Endothelial cell of umbilical vein (primary cell): ENCODE measurements around the gene GPA33. TPM values are rescaled to one million over a fixed set of nuclear protein-coding genes. Genes with fewer than 3 reads are reported as not detected.

Experiments
- BruUV-seq: library from RNA; stranded (reverse); fragments of 400-500 nt; replicated peaks from 2 replicates; lab custom pipeline; 2021; lab: Mats Ljungman, UMichigan
- CTCF ChIA-PET: fragments of 300-600, 350-600 bp; sonication (Branson Sonifier 250); formaldehyde crosslinking; loops from one replicate; lab custom pipeline; 2021; ENCODE audit warnings: antibody characterized with exemption, inconsistent platforms; lab: Charles Lee
- POLR2A ChIA-PET: fragments of 300-600, 350-600 bp; sonication (Branson Sonifier 250); formaldehyde crosslinking; loops from one replicate; lab custom pipeline; 2021; ENCODE audit warnings: antibody characterized with exemption, inconsistent platforms; lab: Charles Lee
- DNase-seq: peaks from one replicate; pipeline ENCODE4 v3.0.0-alpha.2; 2011; ENCODE audit warnings: low read depth, low spot score
- FAIRE-seq: peaks from 2 replicates; lab custom pipeline; 2011; peaks lifted over from hg19 to GRCh38; lab: Jason Lieb, UNC
- H2AFZ ChIP-seq: 2 replicates; pipeline ENCODE4 v1.6.0; 2012; ENCODE audit warnings: low read depth, low read length, control low read depth, inconsistent platforms
- H3K27ac ChIP-seq: 2 replicates; pipeline ENCODE4 v1.5.1; 2011; ENCODE audit warnings: low read depth, mild to moderate bottlenecking, control low read depth, low read length, moderate library complexity; ENCODE audit not compliant: insufficient read depth
- H3K27me3 ChIP-seq, 2 experiments: 2 replicates each; pipeline versions ENCODE4 v1.6.0 to v1.6.1; 2011; ENCODE audit warnings: low read length in 2 of 2, mixed read lengths in 1 of 2; ENCODE audit not compliant: control insufficient read depth in 2 of 2, insufficient read depth in 2 of 2
- H3K36me3 ChIP-seq, 2 experiments: 2 replicates in 1 of 2; 3 replicates in 1 of 2; pipeline ENCODE4 v1.5.1; 2011; ENCODE audit warnings: low read length in 2 of 2, mild to moderate bottlenecking in 1 of 2, moderate library complexity in 1 of 2; ENCODE audit not compliant: control insufficient read depth in 2 of 2, insufficient read depth in 2 of 2; ENCODE audit errors: extremely low read depth in 1 of 2
- H3K4me1 ChIP-seq: 3 replicates; pipeline ENCODE4 v1.5.1; 2011; ENCODE audit warnings: mild to moderate bottlenecking, low read length; ENCODE audit not compliant: control insufficient read depth, insufficient read depth; ENCODE audit errors: extremely low read depth
- H3K4me2 ChIP-seq: 2 replicates; pipeline ENCODE4 v1.6.1; 2011; ENCODE audit warnings: low read length, control low read depth, mixed read lengths; ENCODE audit not compliant: insufficient read depth
- H3K4me3 ChIP-seq, 3 experiments: fragments of 200-600 bp in 1 of 3; sonication (generic), shearing (Covaris generic) in 1 of 3; replicated peaks in 1 of 3; 2 replicates each; pipeline ENCODE4 v1.5.1; 2011 to 2016; ENCODE audit warnings: control low read depth in 3 of 3, low read length in 3 of 3, mild to moderate bottlenecking in 2 of 3, inconsistent platforms in 1 of 3, low read depth in 1 of 3, moderate library complexity in 1 of 3; ENCODE audit not compliant: insufficient read depth in 1 of 3
- H3K79me2 ChIP-seq: 2 replicates; pipeline ENCODE4 v1.6.0; 2012; ENCODE audit warnings: low read length, inconsistent platforms; ENCODE audit not compliant: control insufficient read depth, insufficient read depth
- H3K9ac ChIP-seq: replicated peaks from 2 replicates; pipeline ENCODE3; 2011; ENCODE audit warnings: low read length, control low read depth; ENCODE audit not compliant: insufficient read depth; ENCODE audit errors: extremely low read depth
- H3K9me1 ChIP-seq: replicated peaks from 3 replicates; pipeline ENCODE4 v1.6.0; 2011; ENCODE audit warnings: mild to moderate bottlenecking, low read length; ENCODE audit not compliant: control insufficient read depth, insufficient read depth; ENCODE audit errors: extremely low read depth
- H3K9me3 ChIP-seq: replicated peaks from 2 replicates; pipeline ENCODE4 v1.5.1; 2012; ENCODE audit warnings: low read length, inconsistent platforms; ENCODE audit not compliant: control insufficient read depth, insufficient read depth
- H4K20me1 ChIP-seq: replicated peaks from 2 replicates; pipeline ENCODE3; 2011; ENCODE audit warnings: mild to moderate bottlenecking, low read length; ENCODE audit not compliant: control insufficient read depth, insufficient read depth; ENCODE audit errors: extremely low read depth
- CTCF ChIP-seq, 2 donors: IDR thresholded peaks; 1 replicate in 1 of 2; 2 replicates in 1 of 2; pipeline ENCODE4 v1.5.1; 2011; ENCODE audit warnings: low read length in 2 of 2, mild to moderate bottlenecking in 2 of 2, moderate library complexity in 2 of 2, control low read depth in 1 of 2, inconsistent platforms in 1 of 2, low read depth in 1 of 2; ENCODE audit not compliant: insufficient read depth in 1 of 2; ENCODE audit errors: extremely low read depth in 1 of 2
- EZH2 ChIP-seq: IDR thresholded peaks from 2 replicates; pipeline ENCODE4 v1.6.1; 2012; ENCODE audit warnings: borderline replicate concordance, low read depth, mild to moderate bottlenecking, moderate library complexity, low read length, inconsistent platforms; ENCODE audit not compliant: severe bottlenecking
- FOS ChIP-seq: IDR thresholded peaks from 2 replicates; pipeline ENCODE4 v1.6.1; 2011; ENCODE audit warnings: mild to moderate bottlenecking, low read length, moderate library complexity, borderline replicate concordance; ENCODE audit not compliant: insufficient read depth
- GATA2 ChIP-seq: IDR thresholded peaks from 2 replicates; pipeline ENCODE4 v1.7.0; 2011; ENCODE audit warnings: low read depth, mild to moderate bottlenecking, moderate library complexity, mixed read lengths, low read length; ENCODE audit not compliant: insufficient read length, insufficient read depth
- JUN ChIP-seq: IDR thresholded peaks from 2 replicates; pipeline ENCODE4 v1.6.1; 2011; ENCODE audit warnings: borderline replicate concordance, low read depth; ENCODE audit not compliant: insufficient read length, insufficient read depth
- MYC ChIP-seq: IDR thresholded peaks from one replicate; pipeline ENCODE4 v1.6.1; 2011; ENCODE audit warnings: mild to moderate bottlenecking, low read depth, low read length
- POLR2A ChIP-seq: IDR thresholded peaks from 2 replicates; pipeline ENCODE4 v1.6.1; 2012; ENCODE audit warnings: low read depth, mild to moderate bottlenecking, control low read depth, low read length
- POLR2AphosphoS5 ChIP-seq: IDR thresholded peaks from 2 replicates; pipeline ENCODE4 v1.6.1; 2012; ENCODE audit warnings: low read depth, mild to moderate bottlenecking, control low read depth, low read length, moderate library complexity; ENCODE audit not compliant: insufficient read depth
- dilution Hi-C: fragments of 300-500 bp; cut with MboI; formaldehyde crosslinking; loops from one replicate; pipeline ENCODE4 v1.15.0; 2019; ENCODE audit warnings: low sequenced_read_pairs; ENCODE audit not compliant: extremely low pct_ligation_motif_present
- intact Hi-C: fragments of 100-400 bp; cut with micrococcal nuclease; formaldehyde crosslinking; loops from one replicate; pipeline ENCODE4 v1.10.0; 2022
- polyA plus RNA-seq, 4 experiments: library from polyadenylated mRNA; depleted of rRNA in 3 of 4; stranded (reverse) in 3 of 4; unstranded in 1 of 4; fragments of >200 nt; gene quantifications; 2 replicates each; pipeline versions ENCODE4 v1.2.1 to v1.2.3, GENCODE V29; 2011 to 2012; ENCODE audit warnings: missing spikeins in 1 of 4
- total RNA-seq: library from RNA; stranded (reverse); gene quantifications from 2 replicates; pipeline ENCODE4 v1.2.3, GENCODE V29; 2021
- TF ChIP-seq, protein P1 (sequence below): IDR thresholded peaks from 2 replicates; pipeline ENCODE4 v1.6.1; 2011; ENCODE audit not compliant: insufficient read depth, insufficient read length

Gene GPA33
- total and polyA plus RNA-seq, 2 donors (not counting 3 experiments of a cell fraction or from before 2014, with no cell fraction given): not detected

- Histone ChIP-seq H3K36me3 (no peaks in the 10 kb centered on the region), H3K4me2 (no peak within 1 kb of the TSS), H3K4me1 (no peaks in the 10 kb centered on the region), H3K27ac (no peak within 1 kb of the TSS), H4K20me1 (no peaks in the 10 kb centered on the region), H2AFZ (no peak within 1 kb of the TSS), H3K9ac (no peak within 1 kb of the TSS), H3K4me3 (no peak within 1 kb of the TSS), H3K9me1 (no peaks in the 10 kb centered on the region), H3K9me3 (no peaks in the 10 kb centered on the region), H3K79me2 (no peaks in the 10 kb centered on the region), H3K27me3 (no peaks in the 10 kb centered on the region)
- ChIA-PET POLR2A (no interaction called here), CTCF (no interaction called here)
- no peak for FAIRE-seq
- TF ChIP-seq CTCF (IDR thresholded peaks at IDR 0.05; ENCODE audit: extremely low read depth in 1 of 2, insufficient read depth in 1 of 2, low read depth in 1 of 2, low read length in 2 of 2) (no peak), POLR2AphosphoS5 (no peak), EZH2 (no peak), FOS (no peak), POLR2A (no peak), JUN (no peak), GATA2 (no peak), MYC (no peak)
- TF ChIP-seq, protein P1, sequence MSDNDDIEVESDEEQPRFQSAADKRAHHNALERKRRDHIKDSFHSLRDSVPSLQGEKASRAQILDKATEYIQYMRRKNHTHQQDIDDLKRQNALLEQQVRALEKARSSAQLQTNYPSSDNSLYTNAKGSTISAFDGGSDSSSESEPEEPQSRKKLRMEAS: no peak
- dilution Hi-C loops: no loop called here
- intact Hi-C loops: no loop called here
- BruUV-seq: no TSS peak
- no peak for DNase-seq
Observed at GRCh38 chr1:167093846-167094516, 3.8 kb upstream of the GPA33 start, which contains the start of gene STYXL2. STYXL2 (plus strand) TSS chr1:167094075; CDS start chr1:167094850, 775 bp downstream.
